Lower lobe of right lung (tissue), 2 donors: ENCODE data around the gene DDX31. TPM values are rescaled to one million over a fixed set of nuclear protein-coding genes. Genes with fewer than 3 reads are reported as not detected.
A peak's percentile ranks its signal among the peaks of the same experiment; 100 is the strongest.

ENCODE experiments used
- ATAC-seq, 2 donors: fragments of 200-7000 bp; cut with Tn5 transposase; one replicate each; pipeline ENCODE4 v1.9.1; 2020 to 2022; ENCODE audit warnings: mild to moderate bottlenecking in 2 of 2, moderate library complexity in 2 of 2
- DNase-seq: peaks from one replicate; pipeline ENCODE4 v3.0.0-alpha.2; 2020
- H3K27ac ChIP-seq: fragments of 200-600 bp; one replicate; pipeline ENCODE4 v1.8.0; 2022
- H3K27me3 ChIP-seq: fragments of 200-600 bp; one replicate; pipeline ENCODE4 v1.8.0; 2022; ENCODE audit warnings: low read depth
- H3K36me3 ChIP-seq: fragments of 200-600 bp; one replicate; pipeline ENCODE4 v1.8.0; 2022; ENCODE audit warnings: mild to moderate bottlenecking
- H3K4me1 ChIP-seq: fragments of 200-600 bp; one replicate; pipeline ENCODE4 v1.8.0; 2022
- H3K4me3 ChIP-seq: fragments of 200-600 bp; one replicate; pipeline ENCODE4 v1.8.0; 2022; ENCODE audit warnings: mild to moderate bottlenecking
- H3K9me3 ChIP-seq: fragments of 200-600 bp; one replicate; pipeline ENCODE4 v1.8.0; 2022
- intact Hi-C: fragments of 100-400 bp; cut with DNase I; formaldehyde crosslinking; loops from one replicate; pipeline ENCODE4 v1.11.0; 2022
- total RNA-seq: library from RNA; stranded (reverse); fragmentation: NEBNext Ultra II Directional; extraction: Animal tissue kit (Norgen Biotek cat#: 25700); gene quantifications from one replicate; pipeline ENCODE4 v1.2.1, GENCODE V29; 2021
- TF ChIP-seq, protein P1 (sequence below): fragments of 200-600 bp; IDR thresholded peaks from one replicate; pipeline ENCODE4 v1.8.0; 2022; ENCODE audit warnings: antibody characterized with exemption, mild to moderate bottlenecking
- donor health status: DM: no; HTN: yes; CAD: no; lungs with severe emphysema.

DDX31 gene
- total RNA-seq, 1 donor from 2014 or later: 14.1 TPM

DNA sequence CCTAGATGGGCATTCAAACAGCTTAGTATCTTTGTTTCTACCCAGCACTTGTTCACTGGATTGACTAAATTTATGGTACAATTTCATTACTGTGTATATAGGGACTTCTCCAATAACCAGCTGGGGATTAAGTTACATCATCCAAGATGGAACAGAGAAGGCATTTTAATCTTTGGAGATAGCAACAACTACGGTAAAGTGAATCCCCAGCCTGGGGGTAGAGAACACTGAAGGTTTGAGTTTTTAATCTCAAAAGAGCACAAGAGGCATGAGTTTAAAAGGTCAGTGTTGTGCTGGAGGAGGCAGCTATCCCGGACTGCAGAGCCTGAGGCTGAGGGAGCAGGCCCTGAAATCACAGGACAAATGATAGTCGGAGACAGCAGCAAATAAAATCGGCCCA is 28.6 kb downstream of the DDX31 start:
- peaks cover 94% of the 10 kb centered on the region for H3K36me3 ChIP-seq
- no peak overlapping the region for H3K4me3 ChIP-seq
- TF ChIP-seq, protein P1, sequence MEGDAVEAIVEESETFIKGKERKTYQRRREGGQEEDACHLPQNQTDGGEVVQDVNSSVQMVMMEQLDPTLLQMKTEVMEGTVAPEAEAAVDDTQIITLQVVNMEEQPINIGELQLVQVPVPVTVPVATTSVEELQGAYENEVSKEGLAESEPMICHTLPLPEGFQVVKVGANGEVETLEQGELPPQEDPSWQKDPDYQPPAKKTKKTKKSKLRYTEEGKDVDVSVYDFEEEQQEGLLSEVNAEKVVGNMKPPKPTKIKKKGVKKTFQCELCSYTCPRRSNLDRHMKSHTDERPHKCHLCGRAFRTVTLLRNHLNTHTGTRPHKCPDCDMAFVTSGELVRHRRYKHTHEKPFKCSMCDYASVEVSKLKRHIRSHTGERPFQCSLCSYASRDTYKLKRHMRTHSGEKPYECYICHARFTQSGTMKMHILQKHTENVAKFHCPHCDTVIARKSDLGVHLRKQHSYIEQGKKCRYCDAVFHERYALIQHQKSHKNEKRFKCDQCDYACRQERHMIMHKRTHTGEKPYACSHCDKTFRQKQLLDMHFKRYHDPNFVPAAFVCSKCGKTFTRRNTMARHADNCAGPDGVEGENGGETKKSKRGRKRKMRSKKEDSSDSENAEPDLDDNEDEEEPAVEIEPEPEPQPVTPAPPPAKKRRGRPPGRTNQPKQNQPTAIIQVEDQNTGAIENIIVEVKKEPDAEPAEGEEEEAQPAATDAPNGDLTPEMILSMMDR: no peak
- no peaks in the 10 kb centered on the region for H3K4me1 ChIP-seq
- intact Hi-C loops: no loop called here
- no peaks in the 10 kb centered on the region for H3K27me3 ChIP-seq
- no peak overlapping the region for H3K27ac ChIP-seq
- DNase-seq (no peak), ATAC-seq (no peak)
- no peaks in the 10 kb centered on the region for H3K9me3 ChIP-seq

DNA sequence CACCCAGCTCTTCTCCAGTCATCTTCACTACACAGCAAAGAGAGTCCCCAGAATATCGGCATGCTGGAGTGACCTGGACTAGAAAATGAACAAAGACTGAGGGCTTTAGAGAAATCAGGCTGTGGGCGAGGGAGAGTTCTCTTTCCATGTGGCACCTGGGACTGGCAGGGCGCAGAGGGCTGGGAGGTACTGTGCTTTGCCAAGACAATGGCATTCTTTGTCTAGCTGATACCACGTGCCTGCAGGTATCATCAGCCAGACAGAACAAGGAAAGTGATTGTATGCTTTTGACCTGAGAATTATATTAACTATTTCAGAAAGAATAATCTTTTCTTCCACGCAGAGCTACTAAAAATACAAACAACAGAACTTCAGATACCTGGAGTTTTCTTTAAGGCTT is 30.5 kb downstream of the DDX31 start:
- Histone ChIP-seq H3K9me3 (no peaks in the 10 kb centered on the region), H3K4me3 (no peak overlapping the region), H3K4me1 (no peaks in the 10 kb centered on the region), H3K27ac (no peak overlapping the region), H3K27me3 (no peaks in the 10 kb centered on the region), H3K36me3 (peaks cover 82% of the 10 kb centered on the region)
- ATAC-seq (no peak), DNase-seq (no peak)
- TF ChIP-seq, protein P1: no peak
- intact Hi-C loops: no loop called here

DNA sequence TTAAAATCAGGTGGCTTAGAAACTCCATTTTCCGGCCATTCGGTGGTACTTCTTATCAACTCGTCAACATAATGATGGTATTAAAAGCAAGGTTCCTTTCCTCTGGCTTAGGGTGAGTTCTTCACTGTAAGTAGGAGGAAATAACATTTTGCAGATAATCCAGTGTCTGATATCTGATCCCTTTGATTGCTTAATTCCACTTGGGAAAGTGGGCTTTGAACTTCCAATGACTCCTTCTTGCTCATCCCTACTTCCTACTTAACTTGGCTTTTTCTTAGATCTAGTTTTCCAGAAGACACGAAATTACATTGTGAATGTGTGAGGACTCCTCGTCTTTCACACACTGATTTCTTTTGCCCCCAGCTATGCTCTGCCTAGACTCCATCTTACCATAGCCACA is 31.5 kb downstream of the DDX31 start:
- no peaks in the 10 kb centered on the region for H3K4me1 ChIP-seq
- H3K36me3 ChIP-seq: peaks cover 72% of the 10 kb centered on the region

DNA sequence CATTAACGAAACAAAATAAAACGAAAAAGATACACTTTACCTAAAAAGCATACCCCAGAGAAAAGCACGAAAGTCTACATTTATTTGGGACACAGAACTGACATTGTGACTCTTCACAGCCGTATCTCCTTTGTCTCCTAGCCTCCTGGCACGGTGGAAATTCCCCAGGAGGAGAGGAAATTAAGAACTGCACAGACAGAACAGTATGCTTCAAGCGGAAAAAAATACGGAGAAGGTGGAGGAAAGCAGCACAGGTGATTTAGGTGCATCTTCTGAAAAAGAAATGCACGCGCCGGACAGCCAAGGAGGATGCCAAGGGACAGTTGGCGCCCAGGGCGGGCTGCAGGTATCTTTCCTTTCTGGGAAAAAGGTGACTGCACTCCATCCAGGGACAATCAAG is 32.0 kb downstream of the DDX31 start:
- intact Hi-C loops: no loop called here
- Histone ChIP-seq H3K36me3 (peaks cover 68% of the 10 kb centered on the region), H3K27ac (no peak overlapping the region), H3K27me3 (no peaks in the 10 kb centered on the region), H3K4me1 (no peaks in the 10 kb centered on the region), H3K4me3 (no peak overlapping the region), H3K9me3 (no peaks in the 10 kb centered on the region)
- no peak for DNase-seq
- TF ChIP-seq, protein P1: no peak
- ATAC-seq: no peak

More for the DNA sequence above, 31.5 kb downstream of the DDX31 start:
- H3K4me3 ChIP-seq: no peak overlapping the region
- no peaks in the 10 kb centered on the region for H3K27me3 ChIP-seq
- TF ChIP-seq, protein P1: no peak
- H3K27ac ChIP-seq: no peak overlapping the region
- intact Hi-C loops: no loop called here
- no peaks in the 10 kb centered on the region for H3K9me3 ChIP-seq
- no peak for DNase-seq
- ATAC-seq: no peak

DNA sequence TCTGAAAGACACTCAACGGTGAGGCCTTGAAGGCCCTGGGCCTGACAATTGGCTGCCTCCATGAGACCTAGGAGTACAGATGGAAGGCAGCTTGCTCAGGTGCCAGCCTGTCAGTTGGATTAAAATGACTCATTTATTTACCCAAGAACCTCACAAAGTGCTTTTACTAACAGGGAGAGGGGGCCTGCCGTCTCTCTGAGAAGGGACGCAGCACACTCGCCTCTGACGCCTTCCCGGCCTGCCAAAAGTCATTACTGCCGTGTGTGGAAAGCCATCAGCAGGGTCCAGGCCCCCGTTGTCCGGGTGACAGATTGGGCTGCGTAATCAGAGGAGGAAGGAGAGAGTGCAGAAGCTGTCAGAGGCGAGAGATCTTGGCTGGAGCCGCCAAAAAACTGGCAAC is 32.4 kb downstream of the DDX31 start:
- no peaks in the 10 kb centered on the region for H3K9me3 ChIP-seq
- no peak overlapping the region for H3K27ac ChIP-seq
- H3K4me1 ChIP-seq: no peaks in the 10 kb centered on the region
- H3K4me3 ChIP-seq: no peak overlapping the region
- no peak for DNase-seq
- no peaks in the 10 kb centered on the region for H3K27me3 ChIP-seq
- TF ChIP-seq, protein P1: no peak
- peak in 1 of 2 donors; percentile 56 for ATAC-seq
- intact Hi-C loops: no loop called here
- H3K36me3 ChIP-seq: peaks cover 65% of the 10 kb centered on the region

DNA sequence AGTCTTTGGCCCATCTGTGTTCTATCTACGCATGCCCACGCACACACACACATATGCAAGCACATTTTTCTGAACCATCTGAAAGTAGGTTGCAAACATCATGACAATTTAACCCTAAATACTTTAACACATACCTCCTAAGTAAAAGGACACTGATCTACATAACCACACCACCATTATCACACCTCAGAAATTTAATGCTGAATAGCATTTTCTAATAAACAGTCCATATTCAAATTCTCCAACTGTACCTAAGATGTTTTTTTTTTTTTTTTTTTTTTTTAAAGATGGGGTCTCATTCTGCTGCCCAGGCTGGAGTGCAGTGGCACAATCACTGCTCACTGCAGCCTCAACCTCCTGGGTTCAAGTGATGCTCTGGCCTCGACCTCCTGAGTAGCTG is 35.5 kb downstream of the DDX31 start:
- intact Hi-C loops: no loop called here
- no peaks in the 10 kb centered on the region for H3K4me1 ChIP-seq
- no peaks in the 10 kb centered on the region for H3K27me3 ChIP-seq
- no peak overlapping the region for H3K27ac ChIP-seq
- no peak for ATAC-seq
- no peak overlapping the region for H3K4me3 ChIP-seq
- no peaks in the 10 kb centered on the region for H3K9me3 ChIP-seq
- TF ChIP-seq, protein P1: no peak
- H3K36me3 ChIP-seq: peaks cover 64% of the 10 kb centered on the region
- DNase-seq: no peak
